ENCODE data around the gene DHRSX.

GRCh38 chrX:2402361-2402690 lies 98.5 kb downstream of the DHRSX start:
- TF ChIP-seq, protein P1, sequence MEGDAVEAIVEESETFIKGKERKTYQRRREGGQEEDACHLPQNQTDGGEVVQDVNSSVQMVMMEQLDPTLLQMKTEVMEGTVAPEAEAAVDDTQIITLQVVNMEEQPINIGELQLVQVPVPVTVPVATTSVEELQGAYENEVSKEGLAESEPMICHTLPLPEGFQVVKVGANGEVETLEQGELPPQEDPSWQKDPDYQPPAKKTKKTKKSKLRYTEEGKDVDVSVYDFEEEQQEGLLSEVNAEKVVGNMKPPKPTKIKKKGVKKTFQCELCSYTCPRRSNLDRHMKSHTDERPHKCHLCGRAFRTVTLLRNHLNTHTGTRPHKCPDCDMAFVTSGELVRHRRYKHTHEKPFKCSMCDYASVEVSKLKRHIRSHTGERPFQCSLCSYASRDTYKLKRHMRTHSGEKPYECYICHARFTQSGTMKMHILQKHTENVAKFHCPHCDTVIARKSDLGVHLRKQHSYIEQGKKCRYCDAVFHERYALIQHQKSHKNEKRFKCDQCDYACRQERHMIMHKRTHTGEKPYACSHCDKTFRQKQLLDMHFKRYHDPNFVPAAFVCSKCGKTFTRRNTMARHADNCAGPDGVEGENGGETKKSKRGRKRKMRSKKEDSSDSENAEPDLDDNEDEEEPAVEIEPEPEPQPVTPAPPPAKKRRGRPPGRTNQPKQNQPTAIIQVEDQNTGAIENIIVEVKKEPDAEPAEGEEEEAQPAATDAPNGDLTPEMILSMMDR (IDR thresholded peaks at IDR 0.05; ENCODE audit: extremely low read depth in 1 of 2, insufficient read depth in 1 of 2, low read depth in 1 of 2, low read length in 2 of 2) = no peak
- TF ChIP-seq POLR2A (IDR thresholded peaks at IDR 0.05; ENCODE audit: low read depth, low read length) (no peak), FOS (IDR thresholded peaks at IDR 0.05; ENCODE audit: borderline replicate concordance, insufficient read depth, low read length) (no peak), EZH2 (IDR thresholded peaks at IDR 0.05; ENCODE audit: borderline replicate concordance, low read depth, low read length, severe bottlenecking) (no peak), JUN (IDR thresholded peaks at IDR 0.05; ENCODE audit: borderline replicate concordance, insufficient read depth, insufficient read length, low read depth) (no peak), MAX (IDR thresholded peaks at IDR 0.05; ENCODE audit: insufficient read depth, insufficient read length) (no peak)

Measured in endothelial cell of umbilical vein (primary cell).